Measurements from ENCODE around the gene DNAH6. TPM values are rescaled to one million over a fixed set of nuclear protein-coding genes. Genes with fewer than 3 reads are reported as not detected.

The DNAH6 gene
- total RNA-seq, 4 donors from 2014 or later = 0.04 to 0.67 (median 0.27) TPM

DNA sequence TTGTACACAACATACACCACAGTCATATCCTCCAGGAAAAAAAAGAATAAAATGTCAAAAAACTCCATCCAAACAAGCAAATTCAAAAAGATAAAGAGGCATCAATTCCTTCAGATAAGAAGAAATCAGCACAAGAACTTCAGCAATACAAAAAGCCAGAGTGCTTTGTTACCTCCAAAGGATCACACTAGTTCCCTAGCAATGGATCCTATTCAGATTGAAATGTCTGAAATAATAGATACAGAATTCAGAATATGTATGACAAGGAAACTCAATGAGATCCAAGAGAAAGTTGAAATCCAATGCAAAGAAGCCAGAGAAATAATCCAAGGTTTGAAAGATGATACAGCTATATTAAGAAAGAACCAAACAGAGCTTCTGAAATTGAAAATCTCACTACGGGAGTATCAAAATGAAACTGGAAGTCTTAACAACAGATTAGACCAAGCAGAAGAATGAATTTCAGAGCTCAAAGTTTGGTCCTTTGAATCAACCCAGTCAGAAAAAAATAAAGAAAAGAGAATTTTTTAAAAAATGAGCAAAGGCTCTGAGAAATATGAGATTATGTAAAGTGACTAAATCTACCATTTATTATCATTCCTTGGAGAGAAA lies 284.0 kb downstream of the DNAH6 start:
- ATAC-seq = no peak
- Histone ChIP-seq H3K27me3 (no peaks in the 10 kb centered on the region), H3K27ac (no peak overlapping the region), H3K4me3 (no peak overlapping the region), H3K9me3 (peaks cover 0 to 4% (median 0%) of the 10 kb centered on the region in 3 donors), H3K36me3 (no peaks in the 10 kb centered on the region), H3K4me1 (no peaks in the 10 kb centered on the region)
- no peak for TF ChIP-seq POLR2A (IDR thresholded peaks at IDR 0.05)
- WGBS, 2 donors (ENCODE audit: low coverage in 1 of 2) = 36 to 69% methylated on average over 1 of the region's 1 CpG

DNA sequence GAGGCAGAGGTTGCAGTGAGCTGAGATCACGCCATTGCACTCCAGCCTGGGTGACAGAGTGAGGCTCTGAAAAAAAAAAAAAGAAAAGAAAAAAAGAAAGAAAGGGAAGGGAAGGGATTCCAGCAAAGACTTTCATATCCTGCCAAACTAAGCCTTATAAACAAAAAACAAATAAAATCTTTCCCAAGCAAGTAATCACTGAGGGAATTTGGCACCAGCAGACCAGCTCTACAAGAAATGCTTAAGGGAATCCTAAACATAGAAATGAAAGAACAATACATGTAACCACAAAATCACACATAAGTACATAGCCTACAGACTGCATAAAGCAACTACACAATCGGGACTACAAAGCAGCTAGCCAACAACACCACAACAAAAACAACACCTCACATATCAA lies 285.5 kb downstream of the DNAH6 start:
- Histone ChIP-seq H3K36me3 (no peaks in the 10 kb centered on the region), H3K4me1 (no peaks in the 10 kb centered on the region), H3K9me3 (peaks cover 0 to 4% (median 0%) of the 10 kb centered on the region in 3 donors), H3K27ac (no peak overlapping the region), H3K27me3 (no peaks in the 10 kb centered on the region), H3K4me3 (no peak overlapping the region)
- TF ChIP-seq, protein P1, sequence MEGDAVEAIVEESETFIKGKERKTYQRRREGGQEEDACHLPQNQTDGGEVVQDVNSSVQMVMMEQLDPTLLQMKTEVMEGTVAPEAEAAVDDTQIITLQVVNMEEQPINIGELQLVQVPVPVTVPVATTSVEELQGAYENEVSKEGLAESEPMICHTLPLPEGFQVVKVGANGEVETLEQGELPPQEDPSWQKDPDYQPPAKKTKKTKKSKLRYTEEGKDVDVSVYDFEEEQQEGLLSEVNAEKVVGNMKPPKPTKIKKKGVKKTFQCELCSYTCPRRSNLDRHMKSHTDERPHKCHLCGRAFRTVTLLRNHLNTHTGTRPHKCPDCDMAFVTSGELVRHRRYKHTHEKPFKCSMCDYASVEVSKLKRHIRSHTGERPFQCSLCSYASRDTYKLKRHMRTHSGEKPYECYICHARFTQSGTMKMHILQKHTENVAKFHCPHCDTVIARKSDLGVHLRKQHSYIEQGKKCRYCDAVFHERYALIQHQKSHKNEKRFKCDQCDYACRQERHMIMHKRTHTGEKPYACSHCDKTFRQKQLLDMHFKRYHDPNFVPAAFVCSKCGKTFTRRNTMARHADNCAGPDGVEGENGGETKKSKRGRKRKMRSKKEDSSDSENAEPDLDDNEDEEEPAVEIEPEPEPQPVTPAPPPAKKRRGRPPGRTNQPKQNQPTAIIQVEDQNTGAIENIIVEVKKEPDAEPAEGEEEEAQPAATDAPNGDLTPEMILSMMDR (IDR thresholded peaks at IDR 0.05) = no peak
- TF ChIP-seq POLR2A (IDR thresholded peaks at IDR 0.05) (no peak), EP300 (IDR thresholded peaks at IDR 0.05) (no peak), POLR2AphosphoS5 (IDR thresholded peaks at IDR 0.05) (no peak)
- no peak for ATAC-seq
- WGBS, 2 donors (ENCODE audit: low coverage in 1 of 2) = 65 to 100% methylated on average over 1 to 2 of the region's 2 CpGs

DNA sequence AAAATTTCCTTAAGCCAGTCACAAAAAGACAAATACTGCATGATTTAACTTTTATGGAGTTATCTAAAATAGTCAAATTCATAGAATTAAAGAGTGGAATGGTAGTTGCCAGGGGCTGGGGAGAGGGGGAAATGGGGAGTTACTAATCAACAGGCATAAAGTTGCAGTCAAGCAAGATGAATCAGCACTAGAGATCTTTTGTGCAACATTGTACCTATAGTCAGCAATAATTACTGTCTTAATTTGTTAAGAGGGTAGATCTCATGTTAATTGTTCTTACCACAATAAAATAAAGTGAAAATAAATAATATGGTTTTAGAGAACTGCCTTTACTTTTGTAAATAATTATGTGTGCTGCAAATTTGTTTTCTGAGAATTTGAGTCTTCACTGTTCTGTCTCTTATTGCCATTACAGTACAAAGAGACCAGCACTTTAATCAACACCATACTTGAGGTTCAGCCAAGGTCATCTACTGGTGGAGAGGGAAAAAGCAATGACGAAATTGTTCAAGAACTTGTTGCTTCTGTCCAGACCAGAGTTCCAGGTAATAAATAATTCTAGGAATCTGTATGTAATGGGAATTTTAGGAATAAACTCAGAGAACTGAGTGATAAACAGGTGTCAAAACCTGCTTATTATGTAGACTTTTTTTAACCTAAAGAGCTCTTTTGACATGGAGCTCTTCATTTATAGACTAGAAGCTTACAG lies 289.1 kb downstream of the DNAH6 start:
- no peak for ATAC-seq
- TF ChIP-seq EP300 (IDR thresholded peaks at IDR 0.05) = no peak
- no peak for TF ChIP-seq POLR2AphosphoS5 (IDR thresholded peaks at IDR 0.05)
- TF ChIP-seq POLR2A (IDR thresholded peaks at IDR 0.05) = no peak
- TF ChIP-seq, protein P1 (IDR thresholded peaks at IDR 0.05) = no peak
- Histone ChIP-seq H3K9me3 (peaks cover 0 to 8% (median 0%) of the 10 kb centered on the region in 3 donors), H3K4me3 (no peak overlapping the region), H3K36me3 (no peaks in the 10 kb centered on the region), H3K4me1 (no peaks in the 10 kb centered on the region), H3K27ac (no peak overlapping the region), H3K27me3 (no peaks in the 10 kb centered on the region)
- WGBS, 2 donors (ENCODE audit: low coverage in 1 of 2) = 29 to 42% methylated on average over 1 of the region's 1 CpG

DNA sequence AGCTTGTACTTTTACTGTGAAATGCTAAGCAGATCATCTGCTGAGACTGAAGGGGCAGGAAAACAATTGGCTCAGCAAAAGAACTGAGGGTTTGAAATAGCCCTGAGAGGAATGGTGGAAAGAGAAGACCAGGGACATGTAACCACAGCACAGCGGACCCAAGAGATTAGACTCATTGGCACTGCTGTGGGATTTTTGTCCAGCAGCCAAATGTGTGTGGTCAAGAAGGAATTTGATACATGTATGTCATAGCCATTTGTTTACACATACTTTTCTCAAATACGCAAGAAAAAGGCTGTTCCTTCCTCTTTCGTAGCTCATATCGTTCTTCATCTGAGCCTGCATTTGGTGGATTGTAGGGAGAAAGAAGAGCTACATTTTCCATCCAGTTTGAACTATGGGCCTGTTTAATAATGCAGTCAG lies 290.8 kb downstream of the DNAH6 start:
- ATAC-seq = no peak
- Histone ChIP-seq H3K4me1 (no peaks in the 10 kb centered on the region), H3K36me3 (no peaks in the 10 kb centered on the region), H3K27ac (no peak overlapping the region), H3K27me3 (no peaks in the 10 kb centered on the region), H3K9me3 (peaks cover 0 to 4% (median 0%) of the 10 kb centered on the region in 3 donors), H3K4me3 (no peak overlapping the region)
- no peak for TF ChIP-seq POLR2A (IDR thresholded peaks at IDR 0.05)
- TF ChIP-seq EP300 (IDR thresholded peaks at IDR 0.05) = no peak
- no peak for TF ChIP-seq POLR2AphosphoS5 (IDR thresholded peaks at IDR 0.05)
- TF ChIP-seq, protein P1 (IDR thresholded peaks at IDR 0.05) = no peak
- 18 to 59% methylated on average over 4 of the region's 4 CpGs for WGBS, 2 donors (ENCODE audit: low coverage in 1 of 2)

DNA sequence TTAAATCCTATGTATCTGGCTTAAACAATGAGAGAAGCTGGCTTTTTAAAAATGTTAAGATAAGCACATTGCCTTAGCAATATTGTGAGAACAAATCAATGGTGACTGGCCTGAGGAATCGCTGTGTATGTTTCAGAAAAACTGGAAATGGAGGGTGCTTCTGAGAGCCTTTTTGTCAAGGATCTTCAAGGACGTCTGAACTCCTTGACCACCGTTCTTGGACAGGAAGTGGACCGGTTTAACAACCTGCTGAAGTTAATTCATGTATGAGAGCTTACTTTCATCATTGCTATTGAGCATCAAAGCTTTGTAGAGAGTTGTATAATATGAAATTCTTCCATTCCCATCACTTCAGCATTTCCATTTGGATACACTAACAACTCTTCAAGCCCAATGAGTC lies 292.0 kb downstream of the DNAH6 start:
- no peaks in the 10 kb centered on the region for H3K4me1 ChIP-seq
- no peaks in the 10 kb centered on the region for H3K36me3 ChIP-seq
- peaks cover 0 to 4% (median 0%) of the 10 kb centered on the region in 3 donors for H3K9me3 ChIP-seq
- TF ChIP-seq, protein P1 (IDR thresholded peaks at IDR 0.05) = no peak
- no peak for TF ChIP-seq EP300 (IDR thresholded peaks at IDR 0.05)
- no peak for TF ChIP-seq POLR2A (IDR thresholded peaks at IDR 0.05)
- no peak for TF ChIP-seq POLR2AphosphoS5 (IDR thresholded peaks at IDR 0.05)
- H3K4me3 ChIP-seq = no peak overlapping the region
- WGBS, 2 donors (ENCODE audit: low coverage in 1 of 2) = 55 to 67% methylated on average over 4 of the region's 4 CpGs
- no peaks in the 10 kb centered on the region for H3K27me3 ChIP-seq
- H3K27ac ChIP-seq = no peak overlapping the region
- ATAC-seq = no peak

Data from gastroesophageal sphincter (tissue), 4 donors.